ENCODE measurements around the gene ITGAX.
A peak's percentile ranks its signal among the peaks of the same experiment; 100 is the strongest.

ITGAX gene

GRCh38 chr16:31376705-31377104, 21.7 kb downstream of the ITGAX start:
- no peak for DNase-seq

- no peak for DNase-seq
Observed at GRCh38 chr16:31377210-31377903, 22.4 kb downstream of the ITGAX start.

- DNase-seq: no peak
Observed at GRCh38 chr16:31380201-31380600, 25.2 kb downstream of the ITGAX start.

- peak in 3 of 4 experiments; percentile 15 to 26 (median 23) for DNase-seq
Observed at GRCh38 chr16:31382485-31383161, 27.6 kb downstream of the ITGAX start.

DNA sequence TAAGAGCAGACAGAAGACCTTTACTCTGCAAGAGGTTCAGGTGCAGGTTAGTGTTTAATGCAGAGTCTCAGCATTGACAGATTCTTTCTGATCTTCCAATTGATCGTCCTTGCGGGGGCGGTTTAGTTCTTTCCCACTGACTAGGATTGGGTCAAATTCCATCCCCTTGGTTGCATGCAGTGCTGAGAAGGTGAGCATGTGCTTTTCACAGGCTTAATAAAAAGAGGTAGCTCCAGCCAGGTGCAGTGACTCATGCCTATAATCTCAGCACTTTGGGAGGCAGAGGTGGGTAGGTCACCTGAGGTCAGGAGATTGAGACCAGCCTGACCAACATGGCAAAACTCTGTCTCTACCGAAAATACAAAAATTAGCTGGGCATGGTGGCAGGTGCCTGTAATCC, 30.7 kb downstream of the ITGAX start:
- DNase-seq: no peak

GRCh38 chr16:31386157-31386984, 31.4 kb downstream of the ITGAX start:
- DNase-seq: no peak

DNA sequence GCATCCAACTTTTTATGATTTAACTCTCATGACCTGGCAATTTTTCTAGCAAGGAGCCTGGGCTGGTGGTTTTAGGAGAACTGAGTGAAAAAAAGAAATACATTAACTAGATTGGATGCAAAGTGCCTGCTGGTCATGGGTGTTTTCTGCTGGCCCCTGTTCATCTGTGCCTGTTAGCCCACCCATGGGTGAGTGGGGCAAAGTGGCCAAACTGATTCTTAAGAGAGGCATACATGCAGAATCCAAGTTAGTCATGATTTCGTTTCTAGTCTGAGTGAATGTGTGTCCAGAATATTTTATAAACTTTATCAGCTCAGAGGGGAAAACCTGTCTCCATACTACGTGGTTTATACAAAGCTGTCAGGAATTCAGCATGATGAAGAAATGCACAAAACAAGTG, 33.6 kb downstream of the ITGAX start:
- DNase-seq: no peak

DNA sequence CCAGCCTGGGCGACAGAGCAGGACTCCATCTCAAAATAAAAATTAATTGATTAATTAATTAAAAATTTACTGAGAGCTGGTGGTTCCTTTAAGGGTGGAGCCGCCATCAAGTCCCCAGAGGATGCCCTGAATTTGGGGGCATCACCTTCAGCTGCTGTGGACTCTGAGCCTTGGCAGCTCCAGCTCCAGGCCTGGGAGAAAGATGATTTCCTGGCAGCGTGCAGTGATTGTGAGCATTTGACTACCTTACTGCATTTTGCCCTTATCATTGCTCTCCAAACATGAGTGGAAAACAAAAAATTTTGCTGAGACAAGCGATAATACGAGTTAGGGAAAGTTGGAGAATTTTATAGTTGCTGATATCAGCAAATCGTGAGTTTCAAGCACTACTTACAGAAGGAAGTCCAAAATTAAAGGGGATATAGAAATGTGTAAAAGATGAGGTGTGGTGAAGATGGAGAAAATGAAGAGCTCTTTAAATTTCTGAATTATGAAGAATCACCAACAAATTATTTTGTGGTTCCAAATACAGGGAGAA, 35.6 kb downstream of the ITGAX start:
- no peak for DNase-seq

DNA sequence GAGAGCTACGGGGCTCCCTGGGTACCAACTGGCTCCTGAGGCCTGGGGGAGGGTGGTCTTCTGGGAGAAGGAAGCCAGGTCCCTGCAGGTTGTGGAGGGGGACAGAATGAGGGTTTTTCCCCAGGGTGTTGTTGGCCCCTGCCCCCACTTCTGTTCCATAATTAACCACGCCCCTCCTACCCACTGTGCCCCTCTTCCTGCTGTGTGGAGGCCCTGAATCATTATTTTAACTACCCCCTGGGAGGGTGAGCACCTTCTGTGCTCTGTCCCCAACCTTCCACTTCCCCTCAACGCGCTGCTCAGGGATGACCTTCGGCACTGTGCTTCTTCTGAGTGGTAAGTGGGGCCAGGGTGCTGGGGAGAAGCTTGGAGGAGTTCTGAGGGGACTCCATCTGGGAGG, 38.1 kb downstream of the ITGAX start, which contains the start of gene ITGAD:
TSS of gene ITGAD (plus strand) at position 280 of the 400 bp plus-strand sequence. CDS start at position 306, 26 bp downstream.
- DNase-seq: no peak

DNA sequence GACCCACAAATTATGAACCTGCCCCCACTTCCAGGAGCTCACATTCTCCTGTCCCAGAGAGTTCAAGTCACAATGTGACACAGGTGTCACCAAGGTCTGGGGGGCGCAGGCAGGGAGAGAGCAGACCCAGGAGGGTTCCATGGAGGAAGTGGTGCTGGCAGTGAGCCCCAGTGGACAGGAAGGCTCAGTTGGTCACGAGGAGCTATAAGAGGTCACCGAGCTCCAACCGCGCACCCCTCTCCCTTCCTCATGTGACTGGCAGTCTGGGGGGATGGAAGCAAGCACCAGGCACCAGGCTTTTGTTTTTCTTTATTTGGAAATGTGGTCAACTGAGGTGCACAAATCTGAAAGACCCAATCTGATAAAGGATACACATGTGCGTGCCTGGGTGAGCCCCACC, 40.7 kb downstream of the ITGAX start:
- DNase-seq: no peak

DNA sequence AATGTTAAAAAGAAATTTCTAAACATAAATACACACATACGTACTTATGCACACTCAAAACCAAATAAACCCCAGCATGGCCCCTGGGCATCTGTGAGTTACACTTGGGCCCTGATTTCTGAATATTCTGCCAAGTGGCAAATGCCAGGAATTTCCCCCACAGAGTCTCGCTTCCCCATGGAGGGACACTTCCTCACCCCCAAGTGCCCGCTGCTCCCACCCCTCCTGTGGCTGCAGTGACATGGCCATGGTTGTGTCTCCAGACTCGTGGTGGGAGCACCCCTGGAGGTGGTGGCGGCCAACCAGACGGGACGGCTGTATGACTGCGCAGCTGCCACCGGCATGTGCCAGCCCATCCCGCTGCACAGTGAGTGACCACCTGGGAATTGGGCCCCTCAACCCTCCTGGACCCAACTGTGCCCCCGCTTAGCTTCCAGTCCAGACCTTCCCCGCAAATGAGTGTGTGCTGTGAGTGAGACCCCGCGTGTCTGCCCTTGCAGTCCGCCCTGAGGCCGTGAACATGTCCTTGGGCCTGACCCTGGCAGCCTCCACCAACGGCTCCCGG, 42.2 kb downstream of the ITGAX start:
- DNase-seq: no peak

GRCh38 chr16:31397701-31398100, 42.7 kb downstream of the ITGAX start:
- no peak for DNase-seq

- no peak for DNase-seq
Observed at GRCh38 chr16:31400191-31400590, 45.2 kb downstream of the ITGAX start.

DNA sequence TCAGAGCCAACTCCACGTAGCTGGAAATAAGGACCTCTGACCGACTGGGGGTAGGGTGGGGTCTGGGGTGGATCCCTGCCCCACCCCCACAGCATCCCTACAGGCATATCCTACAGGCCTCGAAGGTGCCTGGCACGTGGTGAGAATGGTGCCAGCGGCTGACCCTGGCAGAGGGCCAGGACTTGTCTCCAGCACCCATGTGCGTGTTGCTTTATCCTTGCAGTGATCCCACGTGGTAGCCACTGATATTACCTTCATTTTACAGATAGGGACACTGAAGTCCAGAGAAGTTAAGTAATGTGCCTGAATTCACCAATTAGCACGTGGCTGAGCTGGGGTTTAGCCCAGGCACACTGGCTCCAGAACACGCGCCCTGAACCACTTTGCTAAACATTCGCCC, 46.5 kb downstream of the ITGAX start:
- DNase-seq: no peak

DNA sequence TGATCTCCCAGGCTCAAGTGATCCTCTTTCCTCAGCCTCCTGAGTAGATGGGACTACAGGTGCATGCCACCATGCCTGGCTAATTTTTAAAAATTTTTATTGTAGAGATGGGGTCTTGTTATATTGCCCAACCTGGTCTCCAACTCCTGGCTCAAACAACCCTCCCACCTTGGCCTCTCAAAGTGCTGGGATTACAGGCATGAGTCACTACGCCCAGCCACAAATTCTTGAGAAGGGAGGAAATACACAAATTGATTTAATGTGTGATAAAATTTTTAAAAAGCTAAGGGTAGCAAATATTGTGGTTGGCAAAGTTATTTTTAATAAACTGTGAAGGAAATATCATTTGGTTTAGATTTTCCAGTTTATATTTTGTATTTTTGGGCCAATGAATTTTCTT, 47.7 kb downstream of the ITGAX start:
- no peak for DNase-seq

GRCh38 chr16:31403590-31404352, 48.8 kb downstream of the ITGAX start:
- DNase-seq: no peak

DNA sequence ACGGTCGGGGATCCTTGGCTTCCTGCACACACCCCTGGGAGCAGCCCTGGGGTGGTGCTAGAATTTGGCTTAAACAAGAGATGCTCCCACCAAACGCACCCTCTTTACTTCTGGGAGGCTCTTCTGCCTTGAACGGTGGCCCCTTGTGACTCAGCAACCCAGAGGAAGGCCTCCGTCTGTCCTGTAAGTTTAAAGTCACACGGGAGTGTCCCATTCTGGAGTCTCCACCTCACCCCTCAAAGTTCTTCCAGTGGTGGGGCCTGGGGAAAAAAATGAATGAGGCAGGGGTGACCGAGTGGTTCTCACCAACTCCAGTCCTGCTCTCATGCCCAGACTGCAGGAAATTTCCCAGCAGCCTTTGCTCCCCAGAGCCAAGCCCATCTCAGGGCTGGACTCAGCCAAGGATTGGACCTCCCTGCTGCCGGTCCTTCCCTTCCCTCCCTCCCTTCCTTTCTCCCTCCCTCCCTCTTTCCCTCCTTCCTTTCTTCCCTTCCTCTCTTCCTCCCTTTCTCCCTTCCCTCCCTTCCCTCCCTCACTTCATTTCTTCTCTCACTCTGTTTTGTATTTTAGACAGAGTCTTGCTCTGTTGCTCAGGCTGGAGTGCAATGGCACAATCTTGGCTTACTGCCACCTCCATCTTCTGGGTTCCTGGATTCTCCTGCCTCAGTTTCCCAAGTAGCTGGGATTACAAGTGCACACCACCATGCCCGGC, 49.5 kb downstream of the ITGAX start:
- no peak for DNase-seq

DNA sequence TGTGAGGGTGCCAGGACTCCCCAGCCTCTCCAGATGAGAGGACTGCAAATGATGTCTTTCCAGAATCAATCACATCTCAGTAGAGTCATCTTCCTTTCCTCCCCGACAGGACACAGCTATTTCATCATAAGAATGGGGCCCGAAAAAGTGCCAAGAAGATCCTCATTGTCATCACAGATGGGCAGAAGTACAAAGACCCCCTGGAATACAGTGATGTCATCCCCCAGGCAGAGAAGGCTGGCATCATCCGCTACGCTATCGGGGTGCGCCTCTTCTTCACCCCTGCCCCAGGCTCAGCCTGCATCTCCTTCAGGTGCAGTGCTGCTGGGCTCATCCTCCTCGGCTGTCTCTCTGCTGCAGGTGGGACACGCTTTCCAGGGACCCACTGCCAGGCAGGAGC, 52.4 kb downstream of the ITGAX start:
- DNase-seq: no peak

DNA sequence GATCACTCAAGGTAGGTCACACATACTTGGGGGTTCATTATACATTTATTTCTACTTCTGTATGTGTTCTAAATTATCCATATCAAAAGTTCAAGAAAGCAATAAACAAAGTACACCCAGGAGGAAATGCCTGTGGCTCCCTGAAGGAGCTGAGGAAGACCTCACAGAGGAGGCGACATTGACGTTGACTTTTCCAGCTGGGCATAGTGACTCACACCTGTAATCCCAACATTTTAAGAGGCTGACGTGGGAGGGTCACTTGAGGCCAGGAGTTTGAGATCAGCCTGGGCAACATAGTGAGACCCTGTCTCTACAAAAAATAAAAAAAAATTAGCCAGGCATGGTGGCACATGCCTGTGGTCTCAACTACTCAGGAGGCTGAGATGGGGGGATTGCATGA, 54.5 kb downstream of the ITGAX start:
- DNase-seq: no peak

DNA sequence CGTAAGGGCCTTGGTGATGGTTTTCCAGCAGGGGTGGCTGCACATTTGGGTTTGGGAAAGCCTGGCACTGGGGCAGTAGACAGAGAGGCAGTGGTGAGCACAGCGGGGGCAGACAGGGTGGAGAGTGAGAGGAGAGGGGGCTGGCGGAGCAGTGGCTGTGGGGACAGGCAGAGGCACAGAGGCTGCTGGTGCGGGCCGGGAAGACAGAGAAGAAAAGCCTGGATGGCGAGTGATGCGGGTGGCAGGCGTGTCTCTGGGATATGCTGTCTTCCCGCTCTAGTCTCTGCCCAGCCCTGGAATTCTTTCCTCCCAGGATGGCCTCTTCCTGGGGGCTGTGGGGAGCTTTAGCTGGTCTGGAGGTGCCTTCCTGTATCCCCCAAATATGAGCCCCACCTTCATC, 55.1 kb downstream of the ITGAX start:
- no peak for DNase-seq

- DNase-seq: no peak
Observed at GRCh38 chr16:31411024-31411844, 56.3 kb downstream of the ITGAX start.

Measured in activated CD4-positive, CD25-positive, alpha-beta regulatory T cell (primary cell).